Measurements from ENCODE around the gene TRIM5.
"Not testable (repeated sequence)": the region's sequence is repeated elsewhere in the genome, so short reads cannot be mapped to it uniquely, and the experiment has no call there.

The TRIM5 gene

GRCh38 chr11:5686426-5686825 lies 1.6 kb upstream of the TRIM5 start:
- DNase-seq = no peak

DNA sequence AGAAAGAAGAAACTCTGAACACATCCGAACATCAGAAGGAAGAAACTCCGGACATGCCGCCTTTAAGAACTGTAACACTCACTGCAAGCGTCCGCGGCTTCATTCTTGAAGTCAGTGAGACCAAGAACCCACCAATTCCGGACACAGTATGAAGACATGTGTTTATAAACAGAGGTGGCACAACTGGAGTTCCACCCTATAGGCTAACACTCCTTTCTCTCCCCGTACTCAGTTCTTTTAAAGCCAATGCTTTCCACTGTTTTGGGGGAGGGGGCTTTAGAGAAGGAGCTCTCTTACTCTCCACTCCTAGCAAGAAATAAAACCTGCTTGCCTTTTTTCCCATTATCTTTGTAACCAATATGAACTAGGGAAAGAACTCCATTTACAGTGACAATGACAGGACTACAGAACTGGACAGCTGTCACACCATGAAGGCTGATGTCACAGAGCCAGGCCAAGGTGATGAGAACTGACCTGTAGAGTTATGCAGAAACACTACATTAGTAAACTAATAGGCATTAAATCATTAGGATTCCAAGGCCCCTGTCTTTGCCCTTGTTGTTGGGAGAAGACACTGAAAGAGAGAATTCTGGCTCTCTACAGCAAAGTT lies 733 bp downstream of the TRIM5 start:
- DNase-seq = no peak

DNA sequence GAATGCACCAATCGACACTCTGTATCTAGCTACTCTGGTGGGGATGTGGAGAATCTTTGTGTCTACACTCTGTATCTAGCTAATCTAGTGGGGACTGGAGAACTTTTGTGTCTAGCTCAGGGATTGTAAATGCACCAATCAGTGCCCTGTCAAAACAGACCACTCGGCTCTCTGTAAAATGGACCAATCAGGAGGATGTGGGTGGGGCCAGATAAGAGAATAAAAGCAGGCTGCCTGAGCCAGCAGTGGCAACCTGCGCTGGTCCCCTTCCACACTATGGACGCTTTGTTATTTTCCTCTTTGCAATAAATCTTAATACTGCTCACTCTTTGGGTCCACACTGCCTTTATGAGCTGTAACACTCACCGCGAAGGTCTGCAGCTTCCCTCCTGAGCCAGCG lies 1.3 kb downstream of the TRIM5 start:
- not testable (repeated sequence) for DNase-seq

GRCh38 chr11:5682890-5683441 lies 1.9 kb downstream of the TRIM5 start:
- not testable (repeated sequence) for DNase-seq

- no peak for DNase-seq
These were observed 5.1 kb downstream of the TRIM5 start for GRCh38 chr11:5679811-5680210.

DNA sequence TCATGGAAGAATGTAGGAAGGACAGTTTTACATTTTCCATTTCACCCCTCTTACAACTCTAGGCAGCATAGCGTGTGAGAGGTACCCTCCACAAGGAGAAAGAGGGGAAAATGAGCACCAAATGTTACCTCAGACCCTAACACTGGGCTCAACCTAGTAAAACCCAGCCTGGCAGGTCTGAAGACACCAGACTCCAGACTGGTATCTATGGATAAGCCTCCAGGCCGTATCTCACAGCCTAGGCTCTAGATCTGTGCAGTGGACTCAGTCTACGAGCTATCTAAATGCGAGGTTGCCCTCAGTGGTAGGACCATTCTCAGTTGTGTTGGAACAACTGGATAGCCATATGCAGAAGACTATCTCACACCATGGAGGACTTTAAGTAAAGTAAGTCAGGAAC lies 10.5 kb downstream of the TRIM5 start:
- DNase-seq = no peak

DNA sequence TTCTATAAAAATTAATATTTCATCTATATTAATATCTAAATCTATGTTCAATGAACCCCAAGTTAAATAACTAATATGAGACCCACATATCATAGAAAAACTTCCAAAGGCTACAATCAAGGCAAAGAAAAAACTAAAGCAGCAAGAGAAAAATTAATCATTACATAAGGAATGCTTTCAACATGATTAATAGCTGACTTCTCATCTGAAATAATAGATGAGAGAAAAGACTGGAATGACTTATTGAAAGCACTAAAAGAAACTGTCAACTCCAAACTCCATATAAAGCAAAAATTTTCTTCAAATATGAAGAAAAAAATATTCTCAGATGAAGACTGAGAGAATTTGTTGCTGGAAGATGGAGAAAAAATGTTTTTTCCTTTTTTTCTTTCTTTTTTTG lies 13.0 kb downstream of the TRIM5 start:
- DNase-seq = no peak

GRCh38 chr11:5666402-5666793 lies 18.5 kb downstream of the TRIM5 start:
- DNase-seq = no peak

DNA sequence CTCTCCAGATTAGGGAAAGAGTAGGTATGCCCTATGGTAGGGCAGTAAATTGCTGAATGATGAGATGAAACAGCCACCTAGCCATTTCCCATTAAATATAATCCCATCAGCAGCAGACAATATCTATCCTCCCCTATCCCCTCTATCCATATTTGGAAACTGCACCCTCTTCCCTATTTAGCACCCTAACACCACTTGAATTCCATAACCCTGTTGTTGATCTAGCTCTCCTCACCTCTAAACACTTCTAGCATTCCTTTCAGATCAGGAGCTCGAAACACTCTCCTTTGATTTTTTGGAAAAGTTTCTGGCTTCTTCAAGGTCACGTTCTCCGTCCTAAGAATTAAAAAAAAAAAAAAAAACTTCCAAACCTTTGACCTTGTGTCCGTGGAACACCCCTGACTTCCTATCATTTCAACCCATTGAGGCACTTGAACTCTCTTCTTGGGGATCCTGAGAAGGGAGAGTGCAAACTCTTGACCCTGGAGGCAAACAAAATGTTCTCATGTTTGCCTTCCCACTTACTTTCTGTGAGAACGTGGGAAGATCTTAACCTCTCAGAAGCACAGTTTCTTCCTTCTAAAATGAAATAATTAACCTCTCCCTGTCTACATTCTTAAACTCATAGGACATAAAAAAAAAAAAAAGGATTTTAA lies 19.0 kb downstream of the TRIM5 start:
- no peak for DNase-seq

DNA sequence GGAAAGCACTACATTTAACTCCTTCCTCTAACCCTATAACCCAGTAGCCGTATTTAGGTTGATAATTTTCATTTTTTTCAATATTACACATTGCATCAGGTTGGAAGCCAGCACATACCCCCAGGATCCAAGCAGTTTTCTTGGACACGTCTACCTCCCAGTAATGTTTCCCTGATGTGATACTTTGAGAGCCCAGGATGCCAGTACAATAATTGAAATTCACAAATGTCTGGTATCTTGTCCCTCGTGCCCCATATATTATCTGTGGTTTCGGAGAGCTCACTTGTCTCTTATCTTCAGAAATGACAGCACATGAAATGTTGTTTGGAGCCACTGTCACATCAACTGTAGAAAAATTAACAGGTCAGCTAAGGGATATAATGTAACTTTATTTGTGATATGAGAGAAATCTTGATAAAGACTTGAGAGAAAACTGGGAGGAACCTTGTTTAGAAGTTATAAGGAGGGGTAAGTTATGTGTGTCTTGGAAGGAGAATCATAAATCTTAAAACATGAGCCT lies 19.8 kb downstream of the TRIM5 start:
- DNase-seq = no peak

DNA sequence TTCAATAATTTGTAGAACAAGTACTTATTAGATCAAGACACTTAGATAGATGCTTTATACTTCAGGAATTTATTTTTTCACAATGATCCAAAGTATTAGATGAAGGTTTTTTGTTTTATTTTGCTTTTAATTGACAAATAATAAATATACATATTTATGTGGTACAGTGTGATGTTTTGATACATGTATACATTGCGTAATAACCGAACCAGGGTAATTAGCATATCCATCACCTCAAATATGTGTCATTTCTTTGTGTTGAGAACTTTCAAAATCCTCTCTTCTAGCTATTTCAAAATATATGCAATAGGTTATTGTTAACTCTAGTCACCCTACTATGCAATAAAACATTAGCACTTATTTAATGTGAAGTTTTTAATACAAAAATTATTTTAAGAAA lies 21.4 kb downstream of the TRIM5 start:
- no peak for DNase-seq

DNA sequence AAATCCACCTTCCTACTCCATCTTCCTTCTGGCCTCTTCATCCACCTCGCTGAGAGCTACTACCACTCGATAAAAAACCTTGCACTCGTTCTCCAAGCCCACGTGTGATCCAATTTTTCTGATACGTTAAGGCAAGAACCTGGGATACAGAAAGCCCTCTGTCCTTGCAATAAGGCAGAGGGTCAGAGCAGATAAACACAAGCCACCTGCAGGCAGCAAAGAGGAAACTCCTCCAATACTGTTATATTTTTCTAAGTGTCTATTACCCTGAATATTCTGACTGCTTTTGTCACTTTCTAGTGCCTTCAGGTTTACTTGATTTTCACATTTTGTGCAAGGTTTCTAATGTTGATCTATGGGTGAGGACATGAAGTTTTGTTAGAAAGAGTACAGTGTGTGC lies 26.6 kb downstream of the TRIM5 start:
- DNase-seq = no peak

GRCh38 chr11:5656956-5657355 lies 27.9 kb downstream of the TRIM5 start:
- DNase-seq = not testable (repeated sequence)

- DNase-seq = no peak
These were observed 29.4 kb downstream of the TRIM5 start for GRCh38 chr11:5655474-5655873.

DNA sequence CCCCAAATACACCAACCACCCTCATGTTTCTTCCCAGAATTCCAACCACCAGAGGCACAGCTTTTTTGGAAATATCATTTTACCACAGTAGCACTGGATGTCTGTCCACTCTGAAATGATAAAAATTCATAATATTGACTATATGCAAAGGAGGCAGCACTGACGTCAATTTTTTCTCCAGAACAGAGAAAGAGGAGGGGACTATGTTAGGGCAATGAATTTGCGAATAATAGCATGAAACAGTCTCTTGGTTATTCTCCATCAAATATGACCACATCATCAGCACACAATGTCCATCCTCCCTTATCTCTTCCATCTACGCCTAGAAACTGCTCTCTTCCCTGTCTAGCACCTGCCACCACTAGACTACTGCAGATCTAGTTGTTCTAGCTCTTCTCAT lies 38.7 kb downstream of the TRIM5 start:
- DNase-seq = no peak

DNA sequence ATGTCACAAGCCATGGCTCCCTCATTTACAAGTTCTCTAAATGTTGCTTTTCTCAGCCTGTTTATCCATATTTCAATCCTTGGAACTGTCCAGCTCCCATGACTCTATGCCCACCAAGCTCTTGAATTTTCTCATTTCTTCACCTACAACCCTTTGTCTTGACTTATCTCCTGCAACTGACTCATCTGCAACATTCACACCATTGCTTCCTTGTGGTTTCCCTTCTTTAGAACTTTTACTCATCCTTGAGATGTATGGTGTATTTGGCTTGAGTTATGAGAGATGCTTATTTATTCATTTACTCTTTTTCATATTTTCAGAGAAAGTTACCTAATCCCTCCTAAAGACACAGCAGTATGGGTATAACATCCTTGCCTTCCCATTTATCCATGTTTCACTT lies 41.3 kb downstream of the TRIM5 start:
- no peak for DNase-seq

- no peak for DNase-seq
These were observed 44.9 kb downstream of the TRIM5 start for GRCh38 chr11:5639953-5640352.

DNA sequence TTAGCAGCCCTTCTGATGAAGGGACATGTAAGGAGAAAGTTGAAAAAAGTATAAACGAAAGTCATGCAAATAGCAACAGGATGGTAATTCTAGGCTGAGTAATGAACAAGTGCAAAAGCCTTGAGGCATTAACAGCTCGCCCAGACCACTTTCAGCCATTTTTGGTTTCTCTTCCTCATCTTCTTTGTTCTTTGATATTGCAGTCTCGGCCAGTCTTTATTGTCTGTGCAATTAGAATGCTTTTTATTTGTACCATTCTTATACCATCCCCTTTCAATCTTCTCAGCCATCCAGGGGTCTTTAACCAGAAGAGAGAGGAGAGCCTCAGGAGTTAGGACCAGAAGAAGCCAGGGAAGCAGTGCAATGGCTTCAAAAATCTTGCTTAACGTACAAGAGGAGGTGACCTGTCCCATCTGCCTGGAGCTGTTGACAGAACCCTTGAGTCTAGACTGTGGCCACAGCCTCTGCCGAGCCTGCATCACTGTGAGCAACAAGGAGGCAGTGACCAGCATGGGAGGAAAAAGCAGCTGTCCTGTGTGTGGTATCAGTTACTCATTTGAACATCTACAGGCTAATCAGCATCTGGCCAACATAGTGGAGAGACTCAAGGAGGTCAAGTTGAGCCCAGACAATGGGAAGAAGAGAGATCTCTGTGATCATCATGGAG lies 52.8 kb downstream of the TRIM5 start:
- no peak for DNase-seq

DNA sequence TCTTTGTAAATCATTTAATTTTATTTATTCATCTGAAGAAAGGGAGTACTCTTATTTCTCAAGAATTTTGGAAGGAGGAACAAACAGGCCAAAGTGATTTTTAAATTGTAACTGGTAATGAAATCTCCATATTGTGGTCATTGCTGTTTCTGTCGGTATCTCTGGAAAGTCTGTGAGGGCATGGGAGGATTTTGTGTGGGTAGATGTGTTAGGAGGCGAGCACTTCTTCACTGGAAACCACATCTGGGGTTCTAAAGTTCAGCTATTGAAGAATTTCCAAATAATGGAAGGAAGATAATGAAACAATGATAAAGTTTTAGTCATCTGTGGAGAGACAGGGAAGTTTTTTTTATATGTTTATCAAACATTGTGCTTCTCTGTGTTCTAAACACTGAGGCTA lies 53.5 kb downstream of the TRIM5 start:
- DNase-seq = no peak

DNA sequence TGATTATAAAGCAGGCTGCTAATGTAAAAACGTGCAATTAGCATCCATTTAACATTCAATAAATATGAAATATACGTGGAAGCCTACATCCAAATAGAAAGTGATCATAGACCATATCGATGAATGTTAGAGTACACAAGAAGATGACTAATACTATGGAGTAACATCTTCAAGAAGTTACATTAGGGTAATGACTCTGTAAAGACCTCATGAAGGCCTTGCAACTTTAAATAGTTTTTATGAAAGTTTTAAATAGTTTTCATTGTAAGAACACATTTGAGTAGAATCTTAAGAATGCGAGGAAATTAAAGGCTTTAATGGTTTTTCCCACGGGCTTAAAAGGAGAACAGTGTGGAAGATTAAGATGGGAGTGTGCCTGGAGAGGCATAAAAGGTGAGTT lies 58.7 kb downstream of the TRIM5 start:
- DNase-seq = no peak

- no peak for DNase-seq
These were observed 59.6 kb downstream of the TRIM5 start for GRCh38 chr11:5625281-5625680.

- peak; percentile 71 for DNase-seq
These were observed 60.2 kb downstream of the TRIM5 start, which contains the start of gene TRIM34 for GRCh38 chr11:5624489-5625279. TSS of gene TRIM34 (plus strand) at chr11:5625001. CDS start at chr11:5632332, 7,331 bp downstream.

- no peak for DNase-seq
These were observed 62.1 kb downstream of the TRIM5 start for GRCh38 chr11:5622802-5623201.

Measured in central memory CD4-positive, alpha-beta T cell (primary cell).